Muscle of arm (tissue), 12 donors: ENCODE measurements around the gene GPATCH8. TPM values are rescaled to one million over a fixed set of nuclear protein-coding genes. Genes with fewer than 3 reads are reported as not detected.
"Not testable (repeated sequence)": the region's sequence is repeated elsewhere in the genome, so short reads cannot be mapped to it uniquely, and the experiment has no call there.

Experiments
- DNase-seq: peaks from one replicate; pipeline ENCODE4 v3.0.0-alpha.2; 2013
- polyA plus RNA-seq, 12 donors: library from polyadenylated mRNA; unstranded; fragments of 120-200 nt; gene quantifications; one replicate each; pipeline ENCODE4 v1.2.1, GENCODE V29; 2013; ENCODE audit not compliant: insufficient read length in 12 of 12

The GPATCH8 gene
- polyA plus RNA-seq, 12 donors: 24.6 to 49.4 (median 34.6) TPM; not detected in 1

DNA sequence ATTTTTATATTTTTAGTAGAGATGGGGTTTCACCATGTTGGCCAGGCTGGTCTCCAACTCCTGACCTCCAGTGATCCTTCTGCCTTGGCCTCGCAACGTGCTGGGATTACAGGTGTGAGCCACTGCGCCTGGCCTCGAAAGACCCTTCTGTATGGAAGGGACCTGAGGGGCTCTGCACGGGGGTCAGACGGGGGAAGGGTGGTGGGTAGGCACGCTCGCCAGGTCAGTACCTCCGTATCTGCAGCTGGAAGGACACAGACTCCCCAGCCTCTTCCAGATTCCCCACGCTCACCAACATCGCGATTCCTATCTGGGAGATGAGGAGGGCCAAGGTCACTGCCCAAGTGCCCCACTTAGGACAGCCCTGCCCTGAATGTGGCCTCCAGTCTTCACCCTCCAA, 126.4 kb downstream of the GPATCH8 start:
- no peak for DNase-seq

DNA sequence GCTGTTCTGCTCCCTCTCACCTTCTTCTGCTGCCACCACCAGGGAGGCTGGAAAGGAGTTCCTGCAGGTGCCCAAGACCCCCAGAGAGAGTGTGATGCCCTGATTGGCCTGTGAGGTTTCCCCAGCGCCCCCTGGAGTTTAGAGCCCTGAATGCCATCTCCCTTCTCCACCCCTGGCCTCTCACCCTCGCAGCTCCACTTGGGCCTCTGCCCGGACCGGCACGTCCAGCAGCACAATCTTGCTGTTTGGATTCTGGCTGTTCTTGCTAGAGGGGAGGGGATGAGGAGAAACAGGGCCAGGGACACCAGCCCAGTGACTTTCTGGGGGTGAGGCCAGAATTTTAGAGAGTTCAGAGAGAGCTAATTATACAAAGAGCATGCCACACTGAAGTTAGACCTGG, 127.1 kb downstream of the GPATCH8 start:
- DNase-seq: no peak

DNA sequence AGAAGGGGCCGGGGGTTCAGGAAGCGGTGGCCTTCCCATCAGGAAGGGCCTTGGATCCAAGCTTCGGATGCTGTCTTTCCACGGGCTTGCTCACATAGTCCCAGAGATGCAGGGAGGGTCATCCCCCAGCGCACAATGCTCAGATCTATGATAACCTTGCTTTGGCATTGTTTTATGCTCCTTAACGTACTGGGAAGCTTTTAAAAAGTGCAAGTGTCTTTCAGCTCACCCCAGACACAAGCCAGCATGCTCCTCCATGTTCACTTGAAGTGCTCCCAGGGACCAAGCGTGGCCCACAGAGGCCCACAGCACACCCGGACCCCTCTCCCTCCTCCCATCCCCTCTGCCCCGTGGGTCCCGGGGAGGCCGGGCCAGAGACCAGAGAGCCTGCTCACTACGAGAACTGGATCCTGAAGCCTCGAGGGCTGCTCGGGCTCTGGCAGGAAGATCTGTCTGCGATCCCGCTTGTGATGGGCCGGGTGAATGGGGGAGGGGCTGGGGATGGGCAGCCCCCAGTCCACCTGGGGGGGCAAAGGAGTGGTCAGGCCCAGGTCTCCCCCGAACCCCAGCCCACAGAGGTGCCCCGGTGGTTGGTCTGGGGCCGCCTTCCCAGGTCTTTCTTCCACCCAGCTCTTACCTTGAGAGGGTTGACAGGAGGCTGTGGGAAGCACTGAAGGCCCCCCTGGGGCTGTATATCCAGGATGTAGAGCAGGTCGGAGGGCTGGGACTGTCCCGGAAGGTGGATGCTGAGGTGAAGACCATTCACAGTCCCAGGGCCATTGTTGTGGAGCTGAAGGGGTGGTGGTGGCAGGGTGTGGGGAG, 127.8 kb downstream of the GPATCH8 start:
- no peak for DNase-seq

DNA sequence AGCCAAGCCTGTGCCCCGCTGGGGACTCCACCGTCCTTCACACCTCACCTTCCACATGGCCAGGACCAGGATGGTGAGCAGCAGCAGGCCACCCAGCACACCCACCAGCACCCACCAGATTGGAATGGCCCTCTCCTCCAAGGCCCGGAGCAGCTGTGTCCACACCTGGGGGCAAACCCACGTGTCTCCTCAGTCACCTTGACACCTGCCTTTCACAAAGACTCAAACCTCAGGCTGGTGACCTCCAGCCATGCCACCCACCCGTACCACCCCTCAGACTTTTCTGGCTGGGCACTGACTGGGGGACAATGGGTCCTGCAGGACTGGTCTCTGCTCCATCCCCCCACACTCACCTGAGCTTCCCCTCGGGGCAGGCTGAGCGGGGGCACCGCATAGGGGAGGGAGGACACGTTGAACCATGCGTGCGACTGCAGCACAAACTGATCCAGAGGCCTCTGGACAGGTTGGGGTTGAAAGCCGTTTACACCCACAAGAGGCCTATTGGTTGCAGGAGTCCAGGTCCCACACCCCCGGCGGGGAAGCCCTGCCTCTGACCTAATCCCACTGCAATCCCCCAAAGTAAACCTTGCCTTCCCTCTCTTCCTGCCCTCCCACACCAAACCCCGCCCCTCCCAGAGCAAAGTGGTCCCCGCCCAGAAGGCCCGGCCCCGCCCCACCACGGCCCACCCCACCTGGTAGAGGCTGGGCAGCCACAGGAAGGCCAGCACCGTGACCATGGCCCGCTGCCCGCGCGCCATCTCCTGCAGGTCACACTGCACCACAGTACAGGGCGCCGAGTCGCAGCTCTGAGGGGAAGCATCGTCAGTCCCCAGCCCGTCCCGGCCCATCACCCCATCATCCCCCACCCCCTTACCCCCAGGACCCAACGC, 128.7 kb downstream of the GPATCH8 start:
- no peak for DNase-seq

DNA sequence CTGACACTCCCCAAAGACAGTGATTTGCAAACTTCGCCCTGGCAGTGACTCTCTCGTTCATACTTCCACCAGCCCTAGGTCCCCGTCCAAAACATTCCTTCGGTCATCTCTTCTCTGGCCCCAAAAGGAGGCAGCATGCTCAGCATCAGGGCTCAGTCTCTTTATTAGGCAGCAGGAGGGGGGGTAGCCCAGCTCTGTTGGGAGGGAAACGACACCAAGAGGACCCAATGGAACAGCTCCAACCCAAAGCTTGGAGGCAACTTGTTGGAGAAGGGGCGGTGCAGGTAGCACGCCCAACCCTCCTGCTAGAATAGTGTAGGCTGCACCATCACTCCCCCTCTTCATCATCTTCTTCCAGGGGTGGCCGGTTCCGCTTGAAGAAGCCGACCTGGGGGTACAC, 131.2 kb downstream of the GPATCH8 start:
- no peak for DNase-seq

DNA sequence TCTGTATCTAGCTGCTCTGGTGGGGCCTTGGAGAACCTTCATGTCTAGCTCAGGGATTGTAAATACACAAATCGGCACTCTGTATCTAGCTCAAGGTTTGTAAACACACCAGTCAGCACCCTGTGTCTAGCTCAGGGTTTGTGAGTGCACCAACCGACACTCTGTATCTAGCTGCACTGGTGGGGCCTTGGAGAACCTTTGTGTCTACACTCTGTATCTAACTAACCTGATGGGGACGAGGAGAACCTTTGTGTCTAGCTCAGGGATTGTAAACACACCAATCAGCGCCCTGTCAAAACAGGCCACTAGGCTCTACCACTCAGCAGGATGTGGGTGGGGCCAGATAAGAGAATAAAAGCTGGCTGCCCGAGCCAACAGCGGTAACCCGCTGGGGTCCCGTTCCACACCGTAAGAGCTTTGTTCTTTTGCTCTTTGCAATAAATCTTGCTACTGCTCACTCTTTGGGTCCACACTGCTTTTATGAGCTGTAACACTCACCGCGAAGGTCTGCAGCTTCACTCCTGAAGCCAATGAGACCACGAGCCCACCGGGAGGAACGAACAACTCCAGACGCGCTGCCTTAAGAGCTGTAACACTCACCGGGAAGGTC, 133.7 kb downstream of the GPATCH8 start:
- not testable (repeated sequence) for DNase-seq

DNA sequence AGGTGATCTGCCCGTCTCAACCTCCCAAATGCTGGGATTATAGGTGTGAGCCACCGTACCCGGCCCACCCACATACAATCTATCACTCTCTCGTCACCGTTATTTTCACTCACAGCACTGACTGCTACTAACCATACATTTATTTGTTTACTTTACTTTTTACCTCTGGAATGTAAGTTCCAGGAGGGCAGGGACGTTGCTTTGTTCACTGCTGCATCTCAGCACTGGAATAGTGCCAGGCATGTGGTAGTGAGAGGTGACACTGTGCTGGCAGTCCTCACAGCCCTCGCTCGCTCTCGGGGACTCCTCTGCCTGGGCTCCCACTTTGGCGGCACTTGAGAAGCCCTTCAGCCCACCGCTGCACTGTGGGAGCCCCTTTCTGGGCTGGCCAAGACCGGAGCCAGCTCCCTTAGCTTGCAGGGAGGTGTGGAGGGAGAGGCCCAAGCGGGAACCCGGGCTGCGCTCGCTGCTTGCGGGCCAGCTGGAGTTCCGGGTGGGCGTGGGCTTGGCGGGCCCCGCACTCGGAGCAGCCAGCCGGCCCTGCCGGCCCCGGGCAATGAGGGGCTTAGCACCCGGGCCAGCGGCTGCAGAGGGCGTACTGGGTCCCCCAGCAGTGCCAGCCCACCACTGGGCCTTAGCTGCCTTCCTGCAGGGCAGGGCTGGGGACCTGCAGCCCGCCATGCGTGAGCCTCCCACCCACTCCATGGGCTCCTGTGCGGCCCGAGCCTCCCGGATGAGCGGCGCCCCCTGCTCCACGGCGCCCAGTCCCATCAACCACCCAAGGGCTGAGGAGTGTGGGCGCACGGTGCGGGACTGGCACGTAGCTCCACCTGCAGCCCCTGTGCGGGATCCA, 134.6 kb downstream of the GPATCH8 start:
- not testable (repeated sequence) for DNase-seq

DNA sequence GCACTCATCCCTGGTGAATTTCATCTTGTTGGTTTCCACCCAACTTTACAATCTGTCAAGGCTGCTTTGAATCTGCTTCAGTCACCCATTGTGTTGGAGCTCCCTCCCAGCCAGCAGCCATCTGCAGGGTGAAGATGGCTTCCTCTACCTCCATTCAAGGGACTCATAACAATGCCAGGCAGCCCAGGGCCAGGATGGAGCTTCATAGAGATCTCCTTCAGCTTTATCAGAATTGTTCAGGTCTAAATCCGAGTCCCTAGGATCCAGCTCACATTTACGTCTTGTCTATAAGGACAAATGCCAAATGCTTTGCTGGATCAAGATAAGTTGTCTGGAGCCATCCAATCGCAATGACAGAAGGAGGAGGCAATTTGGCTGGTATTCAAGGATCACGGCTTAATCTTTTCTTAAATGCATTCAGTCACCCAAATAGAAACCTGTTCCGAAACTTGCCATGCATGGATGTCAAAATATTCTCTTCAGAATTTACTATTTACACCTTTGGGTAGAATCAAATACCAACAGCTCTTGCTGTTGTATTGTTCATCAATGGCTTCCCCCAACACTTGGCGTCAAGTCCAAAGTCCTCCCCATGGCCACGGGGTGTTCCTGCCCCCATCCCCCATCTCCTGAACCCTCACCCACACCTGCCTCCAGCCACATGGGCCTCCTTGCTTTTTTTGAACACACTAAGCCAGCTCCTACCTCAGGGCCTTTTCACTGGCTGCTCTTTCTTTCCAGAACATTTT, 135.8 kb downstream of the GPATCH8 start:
- DNase-seq: no peak

DNA sequence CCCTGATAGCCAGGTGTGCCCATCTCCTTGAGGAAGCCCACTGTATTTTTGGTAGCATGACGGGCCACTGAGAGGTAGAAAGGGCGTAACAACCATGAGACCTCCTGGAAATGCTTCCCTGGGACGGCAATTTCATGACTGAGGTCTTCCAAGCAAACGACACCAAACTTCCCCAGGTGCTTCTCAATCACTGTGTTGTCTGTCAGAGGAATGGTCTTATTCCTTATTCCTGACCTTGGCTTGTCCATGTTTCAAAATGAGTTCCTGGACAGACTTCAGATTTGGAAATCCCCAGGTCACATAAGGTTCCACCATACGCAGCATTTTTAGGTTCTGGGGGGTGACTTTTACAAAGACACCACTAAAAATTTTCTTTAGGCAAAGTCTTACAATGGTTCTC, 138.2 kb downstream of the GPATCH8 start:
- DNase-seq: not testable (repeated sequence)

DNA sequence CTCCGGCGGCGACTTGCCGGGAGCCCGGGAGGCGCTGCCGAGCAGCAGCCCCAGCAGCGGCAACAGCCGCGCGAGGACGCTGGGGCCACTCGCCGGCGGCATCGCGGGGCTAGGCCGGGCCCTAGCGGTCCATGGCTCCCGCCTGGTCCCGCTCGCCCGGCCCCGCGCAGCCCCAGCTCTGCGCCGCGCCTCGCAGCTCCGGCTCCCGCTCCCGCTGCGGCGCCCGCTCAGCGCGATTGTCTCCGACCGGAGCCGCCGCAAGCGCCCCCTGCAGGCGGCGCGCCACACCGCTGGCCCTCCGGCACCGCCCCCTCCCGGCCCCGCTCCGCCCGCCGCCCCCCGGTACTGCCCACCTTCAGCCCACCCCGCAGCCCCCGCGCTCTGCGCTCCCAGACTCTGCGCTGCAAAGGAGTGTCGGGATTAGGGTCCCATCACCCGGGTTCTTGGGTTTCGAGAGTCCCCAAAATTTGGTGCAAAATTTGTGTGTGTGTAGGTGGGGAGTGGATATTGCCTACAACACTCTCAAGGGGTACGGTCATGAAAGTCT, 139.5 kb downstream of the GPATCH8 start, which contains the start of gene FAM171A2:
Gene FAM171A2, minus strand, starts transcription at position 241 of the 547 bp plus-strand sequence. Its CDS starts 139 bp downstream, at position 102.
- no peak for DNase-seq

DNA sequence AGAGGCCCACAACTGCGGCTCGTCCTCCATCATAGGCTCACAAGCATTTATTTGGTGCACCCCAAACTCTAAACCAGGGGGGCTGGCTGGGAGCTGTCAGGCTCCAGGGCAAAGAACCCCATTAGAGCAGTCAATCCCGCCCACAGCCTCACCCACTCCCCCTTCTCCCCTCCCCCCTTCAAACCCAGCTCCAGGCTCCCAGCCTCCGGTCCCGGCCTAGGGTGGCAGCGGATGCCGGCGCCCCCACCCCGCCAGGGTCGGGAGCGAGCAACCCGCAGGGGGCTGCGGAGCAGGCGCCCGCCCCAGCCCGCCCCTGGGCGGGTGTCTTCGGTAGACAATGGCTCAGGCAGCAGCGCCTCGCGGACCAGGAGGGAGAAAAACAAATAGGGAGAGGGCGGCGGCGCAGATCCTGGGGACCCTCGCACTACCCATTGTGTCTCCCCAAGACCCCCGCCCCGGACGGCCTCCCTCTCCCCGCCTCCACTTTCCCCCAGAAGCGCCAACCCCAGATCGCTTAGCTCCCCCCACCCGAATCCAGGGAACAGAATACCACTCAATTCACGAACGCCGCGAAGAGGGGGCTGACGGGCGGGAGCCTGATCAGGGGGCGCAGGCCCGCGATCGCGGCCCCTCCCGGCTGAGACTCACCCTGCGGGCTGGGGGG, 140.1 kb downstream of the GPATCH8 start:
- no peak for DNase-seq

DNA sequence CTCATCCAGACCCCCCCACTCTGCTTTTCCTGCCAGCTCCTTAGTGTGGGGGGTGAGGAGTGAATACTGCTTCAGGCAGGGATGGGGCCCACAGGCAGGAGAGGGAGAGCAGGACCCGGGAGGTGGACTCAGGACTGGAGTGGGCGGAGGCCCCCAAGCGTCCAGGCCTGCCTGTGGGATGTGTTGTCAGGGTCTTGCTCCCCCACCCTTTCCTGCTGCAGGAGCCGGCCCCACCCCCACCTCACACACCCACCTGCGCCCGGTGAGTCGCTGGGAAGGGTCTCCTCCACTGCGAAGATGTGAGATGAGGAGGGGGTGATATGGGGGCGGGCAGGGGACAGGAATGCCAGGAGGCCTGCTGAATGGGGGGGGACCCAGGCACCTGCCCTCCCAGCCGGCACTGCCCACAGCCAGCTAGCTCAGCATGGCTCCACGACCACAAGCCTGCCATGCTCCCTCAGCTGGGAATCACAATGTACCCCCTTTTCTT, 140.7 kb downstream of the GPATCH8 start:
- no peak for DNase-seq

DNA sequence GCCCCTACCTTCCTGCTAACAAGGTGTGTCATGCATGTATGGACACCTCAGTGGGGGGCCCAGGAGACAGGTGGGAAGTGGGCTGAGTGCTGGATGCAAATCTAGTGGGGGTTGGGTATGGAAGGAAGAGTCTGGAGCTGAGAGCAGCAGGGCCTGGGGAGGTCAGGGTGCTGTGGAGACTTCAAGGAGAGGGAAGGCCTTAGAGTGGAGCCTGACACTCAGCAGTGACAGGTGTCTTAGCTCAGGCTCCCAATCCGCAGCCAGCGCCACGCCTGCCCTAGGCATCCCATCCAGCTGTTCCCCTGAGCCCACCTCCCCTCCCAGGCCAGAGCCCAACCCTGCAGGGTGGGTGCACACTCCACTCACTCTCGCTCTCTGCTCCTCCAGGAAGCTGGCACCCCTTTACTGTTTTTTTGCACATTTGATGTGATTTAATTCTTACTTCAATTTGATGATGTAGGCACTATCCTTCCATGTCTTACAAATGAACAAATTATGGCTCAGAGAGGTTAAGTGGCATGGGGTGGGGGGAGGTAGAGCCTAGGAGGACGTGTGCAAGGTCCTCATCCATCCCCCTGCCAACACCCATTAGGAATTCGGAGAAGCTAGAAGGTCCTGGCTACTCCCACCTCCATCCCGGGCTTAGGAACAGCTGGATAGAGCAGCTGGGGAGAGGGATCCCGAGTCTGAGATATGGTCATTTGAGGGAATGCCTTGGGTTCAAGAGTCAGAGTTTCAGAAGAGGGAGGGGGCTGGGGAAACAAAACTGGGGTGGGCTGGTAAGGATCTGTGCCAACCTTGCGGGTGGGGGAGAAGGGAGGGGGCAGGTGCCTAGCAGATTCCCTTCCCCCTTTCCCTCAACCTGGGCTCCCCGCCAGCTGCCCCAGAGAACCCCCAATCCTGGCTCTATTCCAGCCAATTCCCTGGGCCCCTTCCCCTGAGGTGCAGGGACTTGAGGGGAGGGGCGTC, 141.6 kb downstream of the GPATCH8 start:
- DNase-seq: no peak

DNA sequence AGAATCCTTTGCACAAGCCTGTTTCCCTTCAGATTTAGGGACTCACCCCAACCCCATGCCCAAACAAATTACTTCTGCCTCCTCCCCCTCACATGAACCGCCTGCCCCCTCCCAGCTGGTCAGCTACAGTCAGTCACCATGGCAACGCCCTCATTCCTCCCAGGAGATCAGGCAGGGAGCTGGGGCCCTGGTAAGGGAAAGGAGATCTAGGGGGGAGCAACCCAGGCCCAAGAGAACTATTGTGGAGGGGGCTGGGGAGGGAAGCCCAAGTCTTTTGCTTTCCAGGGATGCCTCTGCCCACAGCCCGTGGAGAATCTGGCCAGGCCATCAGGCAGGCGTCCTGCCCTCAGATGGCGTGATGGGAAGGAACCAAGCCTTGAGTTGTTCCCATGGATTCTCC, 142.4 kb downstream of the GPATCH8 start:
- DNase-seq: no peak

DNA sequence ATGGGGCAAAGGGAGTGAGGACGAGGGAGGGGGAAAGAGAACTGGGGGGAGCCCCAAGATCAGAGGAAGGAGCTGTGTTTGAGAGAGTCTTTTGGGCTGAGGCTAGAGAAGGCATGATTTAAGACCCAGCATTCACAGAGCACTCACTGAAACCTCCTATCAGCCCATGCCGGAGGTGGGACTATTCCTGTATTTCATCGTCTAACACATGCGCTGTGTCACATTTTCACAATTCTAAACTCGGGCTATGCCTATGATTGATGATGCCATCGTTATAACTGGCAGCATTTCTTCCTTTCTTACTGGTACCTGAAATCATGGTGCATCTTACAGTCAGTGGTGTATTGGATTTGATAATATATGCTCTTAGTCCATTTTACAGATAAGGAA, 143.1 kb downstream of the GPATCH8 start:
- no peak for DNase-seq

DNA sequence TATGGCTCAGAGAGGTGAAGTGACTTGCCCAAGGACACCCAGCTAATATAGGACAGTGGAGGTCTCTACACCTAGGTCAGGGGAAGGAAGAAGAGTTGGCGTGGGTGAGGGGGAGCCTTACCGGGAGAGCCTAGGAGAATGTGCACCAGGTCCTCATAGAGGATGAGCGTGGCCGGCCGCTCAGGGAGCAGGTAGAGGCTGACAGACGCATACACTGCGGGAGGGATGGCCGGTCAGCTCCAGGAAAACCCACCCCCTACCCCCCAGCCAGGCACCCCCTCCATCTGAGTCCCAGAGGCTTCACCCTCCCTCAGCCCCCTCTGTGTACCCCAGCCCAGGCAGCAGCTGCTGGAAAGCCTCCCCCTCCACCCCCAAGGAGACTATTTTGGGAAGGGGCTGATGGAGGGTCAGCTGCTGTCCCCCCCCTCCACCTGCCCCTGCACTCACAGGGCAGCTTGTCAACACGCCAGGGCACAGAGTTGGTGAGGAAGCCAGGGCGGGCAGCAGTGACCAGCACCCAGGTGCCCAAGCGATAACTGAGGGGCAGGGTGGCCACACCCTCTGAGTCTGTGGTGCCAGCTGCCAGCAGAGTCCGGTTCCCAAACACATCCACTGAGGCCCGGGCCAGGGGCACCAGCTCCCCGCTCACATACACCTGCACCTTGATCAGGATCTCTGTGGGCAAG, 143.6 kb downstream of the GPATCH8 start:
- DNase-seq: no peak

DNA sequence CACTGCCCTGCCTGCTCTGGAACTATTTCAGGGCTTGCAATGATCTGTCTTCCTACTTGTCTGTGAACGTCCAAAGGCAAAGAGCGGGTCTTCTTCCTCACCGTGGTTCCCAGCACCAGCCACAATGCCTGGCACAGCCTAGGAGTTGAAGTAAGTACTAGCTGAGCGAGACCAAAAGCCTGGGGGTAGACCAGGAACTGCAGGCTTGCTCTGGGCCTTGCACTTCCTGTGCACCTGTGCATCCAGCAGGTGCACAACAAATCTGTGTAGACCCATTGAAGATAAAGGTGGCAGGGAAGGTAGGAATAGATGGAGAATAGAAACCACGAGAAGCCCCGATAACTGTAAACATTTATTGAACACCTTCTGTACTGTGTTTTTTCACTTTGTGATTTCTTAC, 144.2 kb downstream of the GPATCH8 start:
- DNase-seq: no peak

DNA sequence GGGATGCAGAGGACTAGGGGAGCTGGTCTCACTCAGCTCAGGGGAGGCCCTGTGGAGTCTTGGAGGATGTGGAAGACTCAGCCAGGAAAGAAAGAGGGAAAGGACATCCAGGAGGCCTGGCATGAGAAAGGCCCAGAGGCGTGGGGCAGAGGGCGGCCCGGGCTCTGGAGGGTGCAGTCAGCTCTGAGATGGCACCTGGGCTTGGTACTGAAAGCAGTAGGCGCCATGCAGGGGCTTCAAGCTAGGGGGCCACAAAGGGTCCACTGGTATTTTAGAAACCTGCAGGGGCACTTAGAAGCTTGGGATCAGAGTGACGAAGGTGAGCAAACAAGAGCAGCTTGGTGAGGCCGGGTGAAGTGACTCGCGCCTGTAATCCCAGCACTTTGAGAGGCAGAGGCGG, 145.1 kb downstream of the GPATCH8 start:
- no peak for DNase-seq
